ENCODE data around the gene SEMA4A.
"Not testable (repeated sequence)": the region's sequence is repeated elsewhere in the genome, so short reads cannot be mapped to it uniquely, and the experiment has no call there.

SEMA4A gene

DNA sequence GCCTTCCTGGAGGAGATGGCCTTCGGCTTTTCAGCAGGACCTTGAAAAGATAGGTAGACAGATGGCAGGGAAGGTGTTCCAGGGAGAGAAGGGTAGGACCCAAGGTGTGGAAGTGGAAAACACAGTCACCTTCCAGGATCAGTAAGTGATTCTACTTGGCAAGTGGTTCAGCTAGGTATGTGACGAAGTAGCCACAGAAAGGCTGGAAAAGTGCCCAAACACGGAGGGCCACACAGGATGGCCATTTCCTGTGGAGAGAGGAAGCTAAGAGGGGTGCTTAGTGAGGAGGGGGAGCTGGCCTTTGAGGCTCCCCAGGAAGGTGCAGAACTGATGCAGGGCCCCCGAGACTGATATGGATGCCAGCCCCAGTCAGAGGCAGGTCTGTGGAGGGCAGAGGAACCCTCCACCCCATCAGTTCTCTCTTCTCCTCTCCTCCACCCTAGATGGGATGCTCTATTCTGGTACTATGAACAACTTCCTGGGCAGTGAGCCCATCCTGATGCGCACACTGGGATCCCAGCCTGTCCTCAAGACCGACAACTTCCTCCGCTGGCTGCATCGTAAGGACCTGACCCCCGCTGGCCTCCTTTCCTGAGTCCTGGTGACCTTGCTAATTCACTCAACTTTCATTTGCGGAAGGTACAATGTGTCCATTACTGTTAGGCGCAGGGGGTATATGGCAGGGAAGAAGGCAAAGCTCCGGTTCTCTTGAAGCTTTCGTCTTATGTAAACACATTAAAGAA, 6.8 kb downstream of the SEMA4A start:
- no peak for DNase-seq

DNA sequence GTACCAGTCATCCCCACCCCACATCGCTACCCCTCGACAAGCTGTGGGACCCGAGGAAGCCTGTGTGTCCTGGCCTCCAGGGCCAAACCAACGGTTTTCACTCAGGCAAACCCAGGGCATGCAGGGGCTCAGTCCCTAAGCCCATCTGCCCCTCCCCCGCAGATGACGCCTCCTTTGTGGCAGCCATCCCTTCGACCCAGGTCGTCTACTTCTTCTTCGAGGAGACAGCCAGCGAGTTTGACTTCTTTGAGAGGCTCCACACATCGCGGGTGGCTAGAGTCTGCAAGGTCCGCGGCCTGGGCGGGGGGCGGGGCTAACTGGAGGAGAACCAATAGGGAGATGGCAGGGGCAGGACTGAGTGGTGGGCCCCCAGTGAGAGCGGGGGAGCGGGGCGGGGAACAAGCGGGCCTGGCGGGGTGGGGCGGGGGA, 7.4 kb downstream of the SEMA4A start:
- DNase-seq: peak in 1 of 3 experiments; percentile 79

DNA sequence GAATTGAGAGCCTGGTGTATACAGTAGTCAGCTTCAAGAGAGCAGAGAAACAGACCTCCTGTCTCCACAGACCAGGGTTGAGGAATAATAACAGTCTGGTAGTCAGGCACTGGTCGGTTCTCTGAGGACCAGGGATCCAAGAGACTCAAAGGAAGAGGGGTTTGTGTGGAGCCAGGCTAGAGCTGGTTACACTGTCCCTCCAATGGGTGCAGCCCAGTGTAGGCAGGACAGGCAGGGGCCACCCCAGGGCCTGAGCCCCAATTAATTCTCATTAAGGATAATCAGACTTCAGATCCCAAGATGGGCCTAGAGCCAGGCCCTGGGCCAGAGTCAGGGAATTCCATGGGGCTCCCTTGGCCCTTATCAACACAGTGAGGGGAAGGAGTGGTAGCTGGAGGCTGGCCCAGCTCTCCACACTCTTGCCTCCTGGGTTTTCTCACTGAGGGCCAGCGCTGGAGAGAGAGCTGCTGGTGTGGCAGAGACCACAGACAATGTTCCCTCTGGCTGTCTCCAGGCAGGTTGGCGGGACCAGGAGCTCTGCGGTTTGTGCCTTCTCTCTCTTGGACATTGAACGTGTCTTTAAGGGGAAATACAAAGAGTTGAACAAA, 9.1 kb downstream of the SEMA4A start:
- no peak for DNase-seq

DNA sequence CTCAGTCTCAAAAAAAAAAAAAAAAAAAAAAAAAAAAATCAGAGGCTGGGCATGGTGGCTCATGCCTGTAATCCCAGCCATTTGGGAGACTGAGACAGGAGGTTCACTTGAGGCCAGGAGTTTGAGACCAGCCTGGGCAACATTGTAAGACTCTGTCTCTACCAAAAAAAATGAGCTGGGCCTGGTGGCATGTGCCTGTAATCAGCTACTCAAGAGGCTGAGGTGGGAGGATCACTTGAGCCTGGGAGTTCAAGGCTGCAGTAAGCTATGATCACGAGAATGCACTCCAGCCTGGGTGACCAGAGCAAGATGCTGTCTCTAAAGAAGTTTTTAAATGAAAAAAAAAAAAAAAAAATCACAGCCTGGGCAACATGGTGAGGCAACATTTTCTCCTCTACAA, 10.3 kb downstream of the SEMA4A start:
- DNase-seq: no peak

DNA sequence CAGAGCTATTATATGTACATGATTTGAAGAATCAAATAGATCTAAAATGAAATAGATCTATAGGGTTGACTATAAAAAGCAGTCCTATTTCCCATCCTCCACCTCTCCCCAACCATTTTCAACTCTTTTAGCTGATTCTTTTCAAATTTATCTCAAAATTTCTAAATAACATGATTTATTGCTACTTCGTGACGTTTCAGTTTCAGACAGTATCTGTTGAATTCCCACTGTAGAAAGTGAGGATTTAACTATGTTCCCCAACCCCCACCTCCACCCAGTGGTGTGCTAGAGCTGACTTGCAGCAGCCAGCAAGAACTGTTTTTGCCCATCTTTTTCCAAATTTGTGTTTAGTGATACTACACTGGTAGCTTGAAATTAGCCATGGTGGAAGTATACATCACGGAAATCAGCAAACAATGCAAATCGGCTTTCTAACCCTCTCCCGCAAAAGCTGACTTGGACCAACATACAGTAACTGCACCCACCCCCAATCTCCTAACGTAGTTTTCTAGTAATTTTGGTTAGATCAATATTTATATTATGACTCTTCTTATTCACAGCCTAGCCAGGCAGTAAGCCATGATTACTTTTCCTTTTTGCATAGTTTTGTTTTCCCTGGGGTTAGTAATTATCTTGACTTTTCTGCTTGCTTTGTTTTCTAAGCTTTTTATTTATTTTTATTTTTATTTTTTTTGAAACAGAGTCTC, 10.9 kb downstream of the SEMA4A start:
- DNase-seq: no peak

DNA sequence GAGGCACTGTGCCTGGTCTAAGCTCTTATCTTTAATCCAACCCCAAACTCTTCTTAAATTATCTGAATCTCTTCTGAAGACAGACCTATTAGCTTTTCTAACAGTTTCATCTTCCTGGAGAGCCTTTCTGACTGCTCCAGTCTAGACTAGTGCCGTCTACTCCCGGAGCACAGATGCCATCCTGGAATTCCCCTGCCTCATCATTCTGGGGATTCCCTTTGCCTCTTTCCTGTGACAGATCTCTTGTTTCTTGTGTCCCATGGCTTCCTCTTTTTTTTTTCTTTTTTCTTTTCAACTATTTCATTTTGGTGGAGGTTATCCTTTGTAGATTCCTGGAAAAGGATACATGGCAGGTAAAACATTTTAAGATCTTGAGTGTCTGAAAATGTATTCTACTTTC, 11.7 kb downstream of the SEMA4A start:
- no peak for DNase-seq

DNA sequence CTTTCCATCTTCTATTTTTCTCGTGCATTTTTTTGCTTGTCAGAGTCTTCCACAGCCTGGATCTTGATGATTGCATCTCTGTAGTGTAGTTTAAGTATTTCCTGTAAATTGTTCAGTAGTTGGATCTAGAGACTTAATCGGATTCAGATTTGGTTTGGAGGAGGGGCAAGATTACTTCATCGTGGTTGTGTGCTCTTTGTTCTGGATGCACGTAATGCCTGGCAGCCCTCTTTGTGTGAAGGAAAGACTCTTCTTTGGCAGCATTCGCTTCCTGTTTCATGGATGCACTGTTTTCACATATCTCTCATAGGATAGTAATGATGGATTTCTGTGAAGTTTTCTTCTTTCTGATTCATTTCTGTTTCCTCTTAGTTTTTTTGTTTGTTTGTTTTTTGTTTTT, 14.2 kb downstream of the SEMA4A start:
- no peak for DNase-seq

DNA sequence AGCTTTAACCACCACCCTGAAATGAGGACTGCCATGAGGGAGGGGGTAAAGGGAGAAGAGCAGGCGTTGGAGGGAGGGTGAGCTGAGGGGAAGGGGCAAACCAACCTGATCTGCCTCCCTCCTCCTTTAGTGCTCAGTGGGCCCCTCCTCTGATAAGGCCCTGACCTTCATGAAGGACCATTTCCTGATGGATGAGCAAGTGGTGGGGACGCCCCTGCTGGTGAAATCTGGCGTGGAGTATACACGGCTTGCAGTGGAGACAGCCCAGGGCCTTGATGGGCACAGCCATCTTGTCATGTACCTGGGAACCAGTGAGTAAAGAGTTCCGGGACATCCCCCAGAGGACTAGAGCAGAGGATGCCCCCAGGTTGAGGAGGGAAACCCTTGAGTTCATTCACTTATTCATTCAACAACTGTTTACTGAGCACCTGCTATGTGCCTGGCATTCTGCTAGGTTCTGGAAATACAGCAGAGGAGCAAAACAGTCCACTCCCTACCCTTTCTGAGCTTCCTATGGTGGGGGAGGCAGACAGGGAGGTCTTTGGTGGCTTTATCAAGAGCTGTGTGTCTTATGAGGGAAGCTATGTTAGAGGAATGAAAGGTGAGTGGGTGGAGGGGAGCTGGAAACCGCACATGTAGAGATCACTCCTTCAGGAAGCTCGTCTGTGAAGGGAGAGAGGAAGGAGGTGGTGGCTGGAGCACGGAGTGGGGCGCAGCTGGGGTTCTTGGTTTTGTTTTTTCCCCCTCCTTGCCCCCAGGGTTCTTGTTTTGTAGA, 19.5 kb downstream of the SEMA4A start:
- DNase-seq: no peak

DNA sequence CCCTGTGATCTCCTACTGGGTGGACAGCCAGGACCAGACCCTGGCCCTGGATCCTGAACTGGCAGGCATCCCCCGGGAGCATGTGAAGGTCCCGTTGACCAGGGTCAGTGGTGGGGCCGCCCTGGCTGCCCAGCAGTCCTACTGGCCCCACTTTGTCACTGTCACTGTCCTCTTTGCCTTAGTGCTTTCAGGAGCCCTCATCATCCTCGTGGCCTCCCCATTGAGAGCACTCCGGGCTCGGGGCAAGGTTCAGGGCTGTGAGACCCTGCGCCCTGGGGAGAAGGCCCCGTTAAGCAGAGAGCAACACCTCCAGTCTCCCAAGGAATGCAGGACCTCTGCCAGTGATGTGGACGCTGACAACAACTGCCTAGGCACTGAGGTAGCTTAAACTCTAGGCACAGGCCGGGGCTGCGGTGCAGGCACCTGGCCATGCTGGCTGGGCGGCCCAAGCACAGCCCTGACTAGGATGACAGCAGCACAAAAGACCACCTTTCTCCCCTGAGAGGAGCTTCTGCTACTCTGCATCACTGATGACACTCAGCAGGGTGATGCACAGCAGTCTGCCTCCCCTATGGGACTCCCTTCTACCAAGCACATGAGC, 23.3 kb downstream of the SEMA4A start:
- no peak for DNase-seq

DNA sequence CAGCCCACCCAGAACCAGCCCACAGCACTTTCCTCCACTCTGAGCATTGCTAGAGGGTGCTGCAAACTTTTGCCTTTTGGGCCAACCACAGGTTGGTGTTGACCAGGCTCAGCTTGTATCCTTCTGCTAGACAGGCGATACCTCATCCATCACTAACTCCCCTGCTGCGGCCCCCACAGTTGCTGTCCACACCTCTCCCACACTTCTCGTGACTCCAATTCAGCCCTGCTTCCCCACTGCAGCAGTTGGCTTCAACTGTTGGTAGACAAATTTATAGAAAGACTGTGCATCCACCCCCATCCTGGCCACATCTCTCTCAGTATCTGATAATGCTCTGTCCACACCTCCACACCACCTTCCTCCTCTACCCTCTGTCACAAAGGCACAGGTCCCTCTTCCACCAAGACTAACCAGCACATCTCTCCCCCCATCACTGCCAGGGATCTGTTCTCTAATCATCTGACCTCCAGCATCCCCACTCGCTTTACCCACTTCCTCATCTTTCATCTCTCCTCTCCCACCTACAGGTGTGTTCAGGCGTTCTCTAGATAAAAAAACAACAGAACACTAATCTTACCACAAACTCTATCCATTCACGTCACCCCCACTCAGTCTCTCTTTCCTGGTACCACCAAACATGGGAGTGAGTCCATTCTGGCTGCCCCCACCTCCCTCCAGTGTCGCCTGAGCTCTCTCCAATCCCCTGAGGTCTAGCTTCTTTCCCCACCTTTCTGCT, 24.7 kb downstream of the SEMA4A start:
- no peak for DNase-seq

DNA sequence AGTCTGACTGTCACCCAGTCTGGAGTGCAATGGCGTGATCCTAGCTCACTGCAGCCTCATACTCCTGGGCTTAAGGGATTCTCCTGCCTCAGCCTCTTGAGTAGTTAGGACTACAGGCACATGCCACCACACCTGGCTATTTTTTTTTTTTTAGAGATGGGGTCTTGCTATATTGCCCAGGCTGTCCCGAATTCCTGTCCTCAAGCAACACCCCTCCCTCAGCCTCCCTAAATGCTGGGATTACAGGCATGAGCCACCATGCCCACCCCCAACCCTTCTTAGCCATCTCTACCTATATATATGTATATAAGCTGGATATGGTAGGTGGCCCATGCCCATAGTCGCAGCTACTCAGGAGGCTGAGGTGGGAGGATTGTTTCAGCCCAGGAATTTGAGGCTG, 27.1 kb downstream of the SEMA4A start:
- DNase-seq: no peak

DNA sequence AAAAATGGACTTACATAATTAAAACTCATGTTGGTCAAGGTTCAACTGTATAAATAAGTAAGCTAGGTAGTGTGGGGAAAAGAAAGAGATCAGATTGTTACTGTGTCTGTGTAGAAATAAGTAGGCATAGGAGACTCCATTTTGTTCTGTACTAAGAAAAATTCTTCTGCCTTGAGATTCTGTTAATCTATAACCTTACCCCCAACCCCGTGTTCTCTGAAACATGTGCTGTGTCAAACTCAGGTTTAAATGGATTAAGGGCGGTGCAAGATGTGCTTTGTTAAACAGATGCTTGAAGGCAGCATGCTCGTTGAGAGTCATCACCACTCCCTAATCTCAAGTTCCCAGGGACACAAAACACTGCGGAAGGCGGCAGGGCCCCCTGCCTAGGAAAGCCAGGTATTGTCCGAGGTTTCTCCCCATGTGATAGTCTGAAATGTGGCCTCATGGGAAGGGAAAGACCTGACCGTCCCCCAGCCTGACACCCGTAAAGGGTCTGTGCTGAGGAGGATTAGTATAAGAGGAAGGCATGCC, 28.1 kb downstream of the SEMA4A start:
- DNase-seq: peak in 1 of 3 experiments; percentile 36

DNA sequence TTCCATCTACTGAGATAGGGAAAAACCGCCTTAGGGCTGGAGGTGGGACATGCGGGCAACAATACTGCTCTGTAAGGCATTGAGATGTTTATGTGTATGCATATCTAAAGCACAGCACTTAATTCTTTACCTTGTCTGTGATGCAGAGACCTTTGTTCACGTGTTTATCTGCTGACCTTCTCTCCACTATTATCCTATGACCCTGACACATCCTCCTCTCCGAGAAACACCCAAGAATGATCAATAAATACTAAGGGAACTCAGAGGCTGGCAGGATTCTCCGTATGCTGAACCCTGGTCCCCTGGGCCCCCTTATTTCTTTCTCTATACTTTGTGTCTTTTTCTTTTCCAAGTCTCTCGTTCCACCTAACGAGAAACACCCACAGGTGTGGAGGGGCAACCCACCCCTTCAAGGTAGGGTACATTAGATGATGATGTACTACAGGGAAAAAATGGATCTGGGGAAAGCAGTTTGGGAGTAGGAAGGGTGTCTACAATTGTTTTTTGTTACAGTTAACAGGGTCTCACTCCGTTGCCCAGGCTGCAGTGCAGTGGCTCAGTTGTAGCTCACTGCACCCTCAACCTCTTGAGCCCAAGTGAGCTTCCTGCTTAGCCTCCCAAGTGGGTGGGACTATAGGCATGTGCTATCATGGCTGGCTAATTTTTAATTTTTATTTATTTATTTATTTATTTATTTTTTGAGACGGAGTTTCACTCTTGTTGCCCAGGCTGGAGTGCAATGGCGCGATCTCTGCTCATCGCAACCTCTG, 28.8 kb downstream of the SEMA4A start:
- not testable (repeated sequence) for DNase-seq

DNA sequence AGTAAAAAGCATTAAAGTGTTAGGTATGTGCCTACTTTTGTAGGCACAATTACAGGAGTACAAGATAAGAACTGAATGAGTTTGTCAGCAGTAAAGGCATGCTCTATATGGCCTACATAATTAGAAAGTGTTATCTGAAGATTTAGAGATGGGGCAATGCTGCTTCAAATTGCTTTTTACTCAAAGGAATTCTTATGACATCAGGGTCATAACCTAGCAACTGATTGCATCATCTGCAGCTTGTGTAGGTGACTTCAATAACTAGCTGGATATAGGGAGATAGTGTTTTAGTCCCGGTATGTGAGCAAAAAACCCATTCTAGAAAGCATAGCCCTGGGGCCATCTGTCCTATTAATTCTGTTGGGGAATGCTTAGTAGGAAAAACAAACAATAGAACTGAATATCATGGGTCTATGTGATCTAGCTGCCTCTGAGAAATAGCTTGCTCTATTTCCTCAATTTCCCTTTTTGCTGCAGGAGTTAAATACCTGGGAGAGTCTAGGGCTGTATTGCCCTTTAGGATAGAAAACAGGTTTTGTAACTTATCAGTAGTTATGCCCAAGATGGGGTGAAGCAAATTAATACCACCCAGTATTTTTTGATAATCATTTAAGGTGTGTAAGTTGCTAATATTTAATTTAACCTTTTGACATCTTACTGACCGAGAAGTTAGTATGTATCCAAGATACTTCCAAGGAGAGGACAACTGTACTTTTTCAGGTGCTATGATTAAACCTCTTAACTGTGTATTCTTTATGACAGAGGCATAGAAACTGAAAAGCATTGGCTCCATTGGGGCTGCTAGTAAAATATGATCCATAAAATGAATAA, 33.2 kb downstream of the SEMA4A start:
- DNase-seq: not testable (repeated sequence)

DNA sequence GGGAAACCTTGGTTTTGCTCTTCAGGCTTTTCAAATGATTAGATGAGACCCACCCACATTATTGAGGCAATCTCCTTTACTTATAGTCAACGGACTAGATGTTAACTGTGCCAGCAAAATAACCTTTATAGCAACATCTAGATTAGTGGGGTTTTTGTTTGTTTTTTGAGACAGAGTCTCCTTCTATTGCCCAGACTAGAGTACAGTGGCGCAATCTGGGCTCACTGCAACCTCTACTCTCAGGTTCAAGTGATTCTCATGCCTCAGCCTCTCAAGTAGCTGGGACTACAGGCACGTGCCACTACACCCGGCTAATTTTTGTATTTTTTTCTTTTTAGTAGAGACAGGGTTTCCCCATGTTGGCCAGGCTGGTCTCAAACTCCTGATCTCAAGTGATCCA, 36.9 kb downstream of the SEMA4A start:
- DNase-seq: not testable (repeated sequence)

DNA sequence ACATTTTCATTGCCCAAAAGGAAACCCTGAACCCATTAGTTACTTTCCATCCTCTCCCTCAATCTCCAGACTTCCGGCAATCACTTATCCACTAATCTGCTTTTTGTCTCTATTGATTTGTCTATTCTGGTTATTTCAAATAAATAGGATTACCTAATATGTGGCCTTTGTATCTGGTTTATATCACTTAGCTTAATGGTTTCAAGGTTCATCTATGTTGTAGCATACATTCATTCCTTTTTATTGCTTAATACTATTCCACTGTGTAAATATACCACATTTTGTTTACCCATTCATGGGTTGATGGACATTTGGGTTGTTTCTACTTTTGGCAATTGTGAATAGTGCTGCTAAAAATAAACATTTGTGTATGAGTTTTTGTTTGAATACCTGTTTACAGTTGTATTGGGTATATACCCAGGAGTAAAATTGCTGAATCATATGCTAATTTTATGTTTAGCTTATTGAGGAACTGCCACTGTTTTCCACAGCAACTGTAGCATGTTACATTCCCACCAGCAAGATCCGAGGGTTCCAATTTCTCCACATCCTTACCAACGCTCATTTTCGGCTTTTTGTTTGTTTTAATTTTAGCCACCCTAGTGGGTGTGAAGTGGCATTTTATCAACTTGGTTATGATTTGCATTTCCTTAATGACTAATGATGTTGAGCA, 38.0 kb downstream of the SEMA4A start:
- no peak for DNase-seq

DNA sequence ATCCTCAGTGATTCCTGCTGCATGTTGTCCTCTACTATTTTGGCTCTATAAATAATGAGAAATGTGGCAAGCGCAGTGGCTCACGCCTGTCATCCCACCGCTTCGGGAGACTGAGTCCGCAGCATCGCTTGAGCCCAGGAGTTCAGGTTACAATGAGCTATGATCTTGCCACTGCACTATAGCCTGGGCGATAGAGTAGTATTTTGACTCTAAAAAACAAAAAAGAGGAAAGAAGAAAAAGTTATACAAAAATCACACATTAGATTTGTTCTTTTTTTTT, 39.8 kb downstream of the SEMA4A start:
- no peak for DNase-seq

DNA sequence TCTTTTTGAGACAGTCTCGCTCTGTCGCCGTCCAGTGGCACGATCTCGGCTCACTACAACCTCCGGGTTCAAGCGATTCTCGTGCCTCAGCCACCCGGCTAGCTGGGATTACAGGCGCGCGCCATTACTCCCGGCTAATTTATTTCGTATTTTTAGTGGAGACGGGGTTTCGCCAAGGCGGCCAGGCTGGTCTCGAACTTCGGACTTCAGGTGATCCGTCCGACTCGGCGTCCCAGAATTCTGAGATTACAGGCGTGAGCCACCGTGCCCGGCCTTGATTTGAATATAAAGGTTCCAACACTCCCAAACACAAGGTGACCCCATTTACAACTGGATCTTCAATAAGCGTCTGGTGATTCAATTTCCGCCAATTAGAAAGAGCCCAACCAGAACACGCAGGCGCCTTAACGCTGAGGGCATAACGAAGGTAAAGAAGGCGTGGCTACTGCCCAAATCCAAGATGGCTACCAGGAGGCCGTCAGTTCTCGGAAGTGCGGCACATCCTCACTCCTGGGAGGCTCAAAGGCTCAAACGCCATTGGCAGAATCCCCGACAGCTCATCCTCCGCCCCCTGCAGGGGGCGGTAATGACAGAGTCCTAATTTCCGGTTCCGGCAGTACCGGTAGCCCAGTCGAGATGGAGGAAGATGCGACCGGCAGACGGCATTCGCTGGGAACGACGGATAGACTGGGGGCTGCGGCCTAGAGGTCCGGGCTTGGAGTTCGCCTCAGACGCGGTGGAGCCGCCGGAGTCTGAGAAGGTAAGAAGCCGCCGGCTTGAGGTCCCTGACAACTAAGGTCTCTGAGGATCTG, 40.3 kb downstream of the SEMA4A start, which contains the start of gene SLC25A44:
SLC25A44 (plus strand) TSS at position 617 of the 812 bp plus-strand sequence. CDS start 5,744 bp downstream, outside the sequence.
- DNase-seq: peak; percentile 99 to 100 (median 100)

DNA sequence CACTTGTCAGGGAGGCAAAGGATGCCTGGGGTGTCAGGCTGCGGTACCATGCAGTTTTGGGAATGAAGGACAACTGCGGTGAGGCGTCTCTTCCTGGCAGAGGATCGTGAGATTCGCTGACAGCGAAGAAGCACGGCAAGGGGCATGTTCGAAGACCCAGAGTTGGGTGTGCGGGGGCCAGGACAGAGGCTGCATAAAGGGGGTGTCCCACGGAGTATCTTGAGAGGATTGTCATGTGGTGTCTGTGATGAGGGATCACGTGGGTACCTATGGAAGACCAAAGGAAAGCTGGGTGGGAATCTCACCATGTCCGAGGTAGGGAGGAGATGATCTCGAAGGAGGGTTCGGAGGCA, 40.9 kb downstream of the SEMA4A start:
- DNase-seq: no peak

Data from NCI-H1417 (cell line).